ENCODE data around the gene LTBP3. TPM values are rescaled to one million over a fixed set of nuclear protein-coding genes. Genes with fewer than 3 reads are reported as not detected.

The LTBP3 gene
- total and polyA plus RNA-seq, 9 of the 15 experiments (the other 6 are each of a cell fraction or from before 2014, with no cell fraction given), result 0.06 to 20.5 (median 4.8) TPM

DNA sequence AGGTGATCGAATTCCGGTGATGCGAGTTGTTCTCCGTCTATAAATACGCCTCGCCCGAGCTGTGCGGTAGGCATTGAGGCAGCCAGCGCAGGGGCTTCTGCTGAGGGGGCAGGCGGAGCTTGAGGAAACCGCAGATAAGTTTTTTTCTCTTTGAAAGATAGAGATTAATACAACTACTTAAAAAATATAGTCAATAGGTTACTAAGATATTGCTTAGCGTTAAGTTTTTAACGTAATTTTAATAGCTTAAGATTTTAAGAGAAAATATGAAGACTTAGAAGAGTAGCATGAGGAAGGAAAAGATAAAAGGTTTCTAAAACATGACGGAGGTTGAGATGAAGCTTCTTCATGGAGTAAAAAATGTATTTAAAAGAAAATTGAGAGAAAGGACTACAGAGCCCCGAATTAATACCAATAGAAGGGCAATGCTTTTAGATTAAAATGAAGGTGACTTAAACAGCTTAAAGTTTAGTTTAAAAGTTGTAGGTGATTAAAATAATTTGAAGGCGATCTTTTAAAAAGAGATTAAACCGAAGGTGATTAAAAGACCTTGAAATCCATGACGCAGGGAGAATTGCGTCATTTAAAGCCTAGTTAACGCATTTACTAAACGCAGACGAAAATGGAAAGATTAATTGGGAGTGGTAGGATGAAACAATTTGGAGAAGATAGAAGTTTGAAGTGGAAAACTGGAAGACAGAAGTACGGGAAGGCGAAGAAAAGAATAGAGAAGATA is 59.0 kb downstream of the LTBP3 start, which contains the start of gene MALAT1 (continued):
- TF ChIP-seq ZNF124 (CRISPR knock-in tag; IDR thresholded peaks at IDR 0.05), result no peak
- TF ChIP-seq MYC (IDR thresholded peaks at IDR 0.05; ENCODE audit: low read depth, low read length), result peak; percentile 87
- TF ChIP-seq MYC (CRISPR knock-in tag; IDR thresholded peaks at IDR 0.05; ENCODE audit: borderline replicate concordance, low read depth), result peak; percentile 99
- TF ChIP-seq KDM1A (IDR thresholded peaks at IDR 0.05), result peak; percentile 38; a peak in 3 of 4 replicates
- TF ChIP-seq E2F5 (CRISPR knock-in tag; IDR thresholded peaks at IDR 0.05), result no peak
- TF ChIP-seq CBX5 (IDR thresholded peaks at IDR 0.05; ENCODE audit: borderline replicate concordance, low read depth), result no peak
- peak; percentile 100 for TF ChIP-seq ILF3 (IDR thresholded peaks at IDR 0.05; ENCODE audit: borderline replicate concordance)
- peak; percentile 27 for TF ChIP-seq ZFP36 (IDR thresholded peaks at IDR 0.05; ENCODE audit: low read depth, low read length, partially characterized antibody)
- TF ChIP-seq RBM34 (IDR thresholded peaks at IDR 0.05; ENCODE audit: borderline replicate concordance, insufficient read depth, low read length), result no peak
- TF ChIP-seq, protein P1, sequence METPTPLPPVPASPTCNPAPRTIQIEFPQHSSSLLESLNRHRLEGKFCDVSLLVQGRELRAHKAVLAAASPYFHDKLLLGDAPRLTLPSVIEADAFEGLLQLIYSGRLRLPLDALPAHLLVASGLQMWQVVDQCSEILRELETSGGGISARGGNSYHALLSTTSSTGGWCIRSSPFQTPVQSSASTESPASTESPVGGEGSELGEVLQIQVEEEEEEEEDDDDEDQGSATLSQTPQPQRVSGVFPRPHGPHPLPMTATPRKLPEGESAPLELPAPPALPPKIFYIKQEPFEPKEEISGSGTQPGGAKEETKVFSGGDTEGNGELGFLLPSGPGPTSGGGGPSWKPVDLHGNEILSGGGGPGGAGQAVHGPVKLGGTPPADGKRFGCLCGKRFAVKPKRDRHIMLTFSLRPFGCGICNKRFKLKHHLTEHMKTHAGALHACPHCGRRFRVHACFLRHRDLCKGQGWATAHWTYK (CRISPR knock-in tag; IDR thresholded peaks at IDR 0.05), result peak; percentile 96; the same call in 1 of the 2 replicates
- no peak for TF ChIP-seq RBBP5 (IDR thresholded peaks at IDR 0.05; ENCODE audit: borderline replicate concordance, insufficient read depth, low read length, poor library complexity, severe bottlenecking)
- no peak; the same call in 1 of the 2 replicates for TF ChIP-seq PTTG1 (tag; IDR thresholded peaks at IDR 0.05; ENCODE audit: low read depth)
- no peak for TF ChIP-seq STAG1 (CRISPR knock-in tag; IDR thresholded peaks at IDR 0.05; ENCODE audit: borderline replicate concordance)
- no peak for TF ChIP-seq GATAD2A (IDR thresholded peaks at IDR 0.05)
- no peak for TF ChIP-seq PTBP1 (IDR thresholded peaks at IDR 0.05; ENCODE audit: low read depth, low read length)
- no peak for TF ChIP-seq ZNF639 (CRISPR knock-in tag; conservative IDR thresholded peaks at IDR 0.05 in 1 of 2, IDR thresholded peaks at IDR 0.05 in 1 of 2)
- TF ChIP-seq CXXC5 (CRISPR knock-in tag; IDR thresholded peaks at IDR 0.05), result peak; percentile 93
- no peak for TF ChIP-seq RB1 (IDR thresholded peaks at IDR 0.05; ENCODE audit: low read depth)
- TF ChIP-seq TAF9B (IDR thresholded peaks at IDR 0.05; ENCODE audit: partially characterized antibody), result peak; percentile 96
- no peak for TF ChIP-seq SMAD2 (IDR thresholded peaks at IDR 0.05; ENCODE audit: low read depth, low read length)
- no peak for TF ChIP-seq SETDB1 (IDR thresholded peaks at IDR 0.05; ENCODE audit: low read length)
- TF ChIP-seq EGR1 (conservative IDR thresholded peaks at IDR 0.05), result no peak
- TF ChIP-seq CAMTA2 (CRISPR knock-in tag; conservative IDR thresholded peaks at IDR 0.05), result peak; percentile 99
- TF ChIP-seq ZNF146 (CRISPR knock-in tag; IDR thresholded peaks at IDR 0.05; ENCODE audit: unreplicated experiment), result peak; percentile 28
- TF ChIP-seq ZC3H8 (IDR thresholded peaks at IDR 0.05), result 0 out of 2 replicates have a peak, but pooled peaks have one; percentile 25
- peak; percentile 100 for TF ChIP-seq POLR2A (conservative IDR thresholded peaks at IDR 0.05)
- TF ChIP-seq ZNF445 (CRISPR knock-in tag; IDR thresholded peaks at IDR 0.05; ENCODE audit: low read depth), result peak; percentile 99
- no peak; the same call in 1 of the 2 replicates for TF ChIP-seq L3MBTL2 (IDR thresholded peaks at IDR 0.05)
